LNCaP clone FGC (cell line): ENCODE measurements around the gene BTNL2.
"Not testable (repeated sequence)": the region's sequence is repeated elsewhere in the genome, so short reads cannot be mapped to it uniquely, and the experiment has no call there.

Experiments
- DNase-seq: peaks from one replicate; pipeline ENCODE4 v3.0.0-alpha.2; 2011; ENCODE audit warnings: low read depth
- H3K4me3 ChIP-seq: 2 replicates; pipeline ENCODE4 v1.5.1; 2011; ENCODE audit warnings: mild to moderate bottlenecking, low read depth, low read length, control low read depth
- TF ChIP-seq, protein P1 (sequence below): IDR thresholded peaks from 2 replicates; pipeline ENCODE4 v1.5.1; 2012; ENCODE audit warnings: mild to moderate bottlenecking; ENCODE audit not compliant: control insufficient read depth, insufficient read depth; ENCODE audit errors: extremely low read depth

Gene BTNL2

GRCh38 chr6:32371229-32371628 lies 35.8 kb downstream of the BTNL2 start:
- DNase-seq = no peak
- no peak overlapping the region for H3K4me3 ChIP-seq

GRCh38 chr6:32370505-32370904 lies 36.5 kb downstream of the BTNL2 start:
- H3K4me3 ChIP-seq = no peak overlapping the region
- DNase-seq = no peak
- TF ChIP-seq, protein P1, sequence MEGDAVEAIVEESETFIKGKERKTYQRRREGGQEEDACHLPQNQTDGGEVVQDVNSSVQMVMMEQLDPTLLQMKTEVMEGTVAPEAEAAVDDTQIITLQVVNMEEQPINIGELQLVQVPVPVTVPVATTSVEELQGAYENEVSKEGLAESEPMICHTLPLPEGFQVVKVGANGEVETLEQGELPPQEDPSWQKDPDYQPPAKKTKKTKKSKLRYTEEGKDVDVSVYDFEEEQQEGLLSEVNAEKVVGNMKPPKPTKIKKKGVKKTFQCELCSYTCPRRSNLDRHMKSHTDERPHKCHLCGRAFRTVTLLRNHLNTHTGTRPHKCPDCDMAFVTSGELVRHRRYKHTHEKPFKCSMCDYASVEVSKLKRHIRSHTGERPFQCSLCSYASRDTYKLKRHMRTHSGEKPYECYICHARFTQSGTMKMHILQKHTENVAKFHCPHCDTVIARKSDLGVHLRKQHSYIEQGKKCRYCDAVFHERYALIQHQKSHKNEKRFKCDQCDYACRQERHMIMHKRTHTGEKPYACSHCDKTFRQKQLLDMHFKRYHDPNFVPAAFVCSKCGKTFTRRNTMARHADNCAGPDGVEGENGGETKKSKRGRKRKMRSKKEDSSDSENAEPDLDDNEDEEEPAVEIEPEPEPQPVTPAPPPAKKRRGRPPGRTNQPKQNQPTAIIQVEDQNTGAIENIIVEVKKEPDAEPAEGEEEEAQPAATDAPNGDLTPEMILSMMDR = no peak

More at GRCh38 chr6:32371229-32371628, 35.8 kb downstream of the BTNL2 start:
- TF ChIP-seq, protein P1 = no peak

GRCh38 chr6:32369660-32370059 lies 37.3 kb downstream of the BTNL2 start:
- DNase-seq = no peak

DNA sequence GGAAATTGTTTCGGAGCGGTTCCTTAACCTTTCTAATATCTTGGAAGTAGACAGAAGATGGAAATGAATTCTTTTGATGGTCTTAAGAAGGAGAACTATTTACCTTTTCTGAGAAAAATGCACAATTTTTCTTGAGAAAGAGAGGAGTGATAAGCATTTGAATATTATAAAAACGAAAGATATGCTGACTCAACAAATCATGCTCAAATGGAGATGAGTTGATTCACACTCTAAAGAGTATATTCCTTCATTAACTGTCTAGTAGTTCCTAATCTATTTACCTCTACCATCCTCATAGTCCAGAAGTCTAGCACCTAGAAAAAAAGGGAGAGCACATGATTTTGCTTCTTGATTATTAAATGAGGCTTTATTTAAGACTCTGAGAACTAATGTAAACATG lies 39.3 kb downstream of the BTNL2 start:
- TF ChIP-seq, protein P1 = no peak

More at GRCh38 chr6:32369660-32370059, 37.3 kb downstream of the BTNL2 start:
- H3K4me3 ChIP-seq = no peak overlapping the region
- TF ChIP-seq, protein P1 = no peak

GRCh38 chr6:32359225-32359624 lies 47.8 kb downstream of the BTNL2 start:
- H3K4me3 ChIP-seq, DNase-seq: not testable (repeated sequence)

More for the DNA sequence above, 39.3 kb downstream of the BTNL2 start:
- H3K4me3 ChIP-seq = no peak overlapping the region
- DNase-seq = no peak

- DNase-seq, H3K4me3 ChIP-seq: not testable (repeated sequence)
These were observed 48.4 kb downstream of the BTNL2 start for GRCh38 chr6:32358548-32358947.

- H3K4me3 ChIP-seq = no peak overlapping the region
- no peak for DNase-seq
- TF ChIP-seq, protein P1 = no peak
These were observed 52.0 kb downstream of the BTNL2 start for GRCh38 chr6:32355018-32355417.

DNA sequence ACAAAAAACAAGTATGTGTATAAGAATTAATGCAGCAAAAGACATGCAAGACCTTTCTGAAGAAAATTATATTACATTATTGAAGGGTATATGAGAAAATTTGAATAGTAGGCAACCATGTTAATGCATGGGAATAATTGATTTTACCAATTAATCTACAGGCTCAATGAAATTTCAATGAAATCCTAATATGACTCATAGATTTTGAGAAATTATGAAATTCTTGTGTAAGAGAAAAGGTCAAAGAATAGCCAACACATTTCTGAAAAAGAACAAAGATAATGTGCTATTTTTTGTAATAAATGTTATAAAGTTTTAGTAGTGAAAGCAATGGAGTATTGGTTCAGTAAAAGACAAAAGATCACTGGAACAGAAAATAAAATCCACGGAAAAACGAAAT lies 53.6 kb downstream of the BTNL2 start:
- TF ChIP-seq, protein P1 = no peak

More for the DNA sequence above, 53.6 kb downstream of the BTNL2 start:
- no peak for DNase-seq
- no peak overlapping the region for H3K4me3 ChIP-seq
